GM19463 (cell line): ENCODE results near the gene ZNF121.
"Not testable (repeated sequence)": the region's sequence is repeated elsewhere in the genome, so short reads cannot be mapped to it uniquely, and the experiment has no call there.

Experiments
- ATAC-seq: cut with Tn5 transposase; IDR thresholded peaks from one replicate; pipeline ENCODE4 v1.9.1; 2021; ENCODE audit warnings: mild to moderate bottlenecking, moderate library complexity; ENCODE audit not compliant: unreplicated experiment

Gene ZNF121

DNA sequence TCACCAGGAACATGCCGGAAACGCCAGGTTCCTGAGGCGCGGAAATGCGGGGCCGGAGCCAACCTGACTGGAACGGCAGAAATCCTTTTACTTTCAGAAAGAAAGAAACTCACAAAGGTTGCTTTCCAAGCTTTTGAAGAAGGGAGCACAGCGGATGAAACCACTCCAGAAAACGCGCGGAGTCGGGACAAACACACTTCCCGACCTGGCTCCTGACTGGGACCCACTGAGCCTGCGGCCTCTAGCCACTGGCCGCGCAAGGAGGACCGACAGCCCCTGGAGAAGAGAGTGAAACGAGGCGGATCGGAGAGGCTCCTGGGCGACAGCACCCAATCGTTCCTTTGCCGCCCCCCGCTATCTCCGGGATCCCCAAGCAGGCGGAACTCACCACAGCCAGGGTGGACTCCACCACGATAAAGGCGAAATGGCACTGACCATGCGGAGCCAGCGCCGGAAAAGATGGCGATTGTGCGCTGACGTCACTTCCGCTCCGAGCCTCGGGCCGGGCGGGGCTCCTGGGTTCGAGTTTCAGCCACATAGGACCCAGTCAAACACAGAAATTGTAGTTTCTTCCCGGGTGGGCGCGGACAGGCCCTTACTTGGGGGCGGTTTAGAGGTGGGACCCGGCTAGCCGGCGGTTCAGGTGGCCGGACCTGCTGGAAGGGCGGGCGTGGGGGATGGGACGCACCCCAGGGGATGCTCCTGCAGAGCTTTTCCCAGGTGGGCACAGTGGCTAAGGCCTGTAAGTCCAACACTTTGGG lies at the start of gene ZNF121:
Gene ZNF121 (minus strand): TSS at position 432 of the 761 bp plus-strand sequence. CDS start 16,407 bp downstream, outside the sequence.
- peak; percentile 88 for ATAC-seq

DNA sequence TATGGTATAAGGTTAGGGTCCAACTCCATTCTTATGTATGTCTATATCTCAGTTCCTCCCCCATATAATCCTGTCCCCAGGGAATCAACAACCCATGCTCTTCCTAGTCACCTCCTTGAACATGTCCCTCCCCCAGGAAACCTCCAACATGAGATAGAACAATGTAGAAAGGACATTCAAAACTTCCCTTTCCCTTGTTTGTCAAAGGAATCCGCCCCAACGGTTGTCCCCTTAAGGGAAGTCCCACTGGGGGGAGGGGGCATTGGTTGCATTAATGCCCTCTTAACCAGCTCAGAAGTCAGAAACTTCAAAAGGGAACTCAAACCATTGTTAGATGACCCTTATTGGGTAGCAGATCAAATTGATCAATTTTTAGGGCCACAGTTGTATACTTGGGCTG lies 43.6 kb upstream of the ZNF121 start:
- ATAC-seq: no peak

DNA sequence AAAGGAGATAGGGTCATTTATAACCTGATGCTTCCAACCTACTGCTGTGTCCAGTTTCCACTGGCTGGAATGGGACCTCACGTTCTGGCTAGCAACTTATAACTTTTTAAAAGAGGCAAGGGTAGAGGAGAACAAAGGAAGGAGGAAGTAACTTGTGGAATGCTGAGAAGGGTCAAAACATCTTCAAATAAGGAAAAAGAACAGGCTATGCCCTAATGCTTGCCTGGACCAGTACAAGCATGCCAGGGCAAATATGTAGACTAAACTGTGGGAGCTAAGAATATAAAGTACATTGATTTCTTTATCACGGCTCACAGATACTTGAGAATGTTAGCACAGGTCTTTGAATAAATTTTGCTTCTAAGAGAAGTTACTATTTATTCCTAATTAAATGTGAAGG lies 38.2 kb upstream of the ZNF121 start:
- ATAC-seq: no peak

DNA sequence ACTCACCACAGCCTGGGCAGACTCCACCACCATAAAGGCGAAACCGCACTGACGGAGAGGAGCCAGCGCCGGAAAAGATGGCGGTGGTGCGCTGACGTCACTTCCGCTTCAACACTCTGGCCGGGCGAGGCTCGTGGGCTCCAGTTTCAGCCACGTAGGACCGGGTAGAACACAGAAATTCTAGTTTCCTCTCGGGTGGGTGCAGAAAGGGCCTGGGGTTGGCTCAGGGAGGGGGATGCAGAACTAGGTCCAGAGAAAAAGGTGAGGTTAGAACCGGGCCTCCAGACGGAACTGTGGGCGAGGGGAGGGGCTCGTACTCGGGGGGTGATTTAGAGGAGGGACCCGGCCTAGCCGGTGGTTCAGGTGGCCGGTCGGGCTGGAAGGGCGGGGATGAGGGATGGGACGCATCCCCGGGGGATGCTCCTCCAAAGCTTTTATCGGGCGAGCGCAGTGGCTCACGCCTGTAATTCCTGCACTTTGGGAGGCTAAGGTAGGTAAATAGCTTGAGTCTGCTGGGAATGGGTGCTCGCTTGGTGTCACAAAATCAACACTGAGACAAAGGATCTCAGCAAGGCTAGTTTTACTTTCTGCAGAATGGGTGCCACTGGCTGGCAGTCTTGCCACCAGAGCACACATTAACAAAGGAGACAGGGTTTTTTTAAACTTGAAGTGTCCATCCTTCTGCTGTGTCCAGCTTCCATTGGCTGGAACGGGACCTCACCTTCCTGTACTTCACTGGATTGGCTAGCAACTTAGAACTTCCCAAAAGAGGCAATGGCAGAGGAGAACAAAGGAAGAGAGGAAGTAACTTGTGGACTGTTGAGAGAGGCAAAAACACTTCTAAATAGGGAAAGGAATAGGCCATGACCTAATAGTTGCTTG lies 37.1 kb upstream of the ZNF121 start, which contains the start of gene ZNF561:
Gene ZNF561 (minus strand): TSS at position 77 of the 882 bp plus-strand sequence. CDS start 1,776 bp downstream, outside the sequence.
- ATAC-seq: peak; percentile 90

DNA sequence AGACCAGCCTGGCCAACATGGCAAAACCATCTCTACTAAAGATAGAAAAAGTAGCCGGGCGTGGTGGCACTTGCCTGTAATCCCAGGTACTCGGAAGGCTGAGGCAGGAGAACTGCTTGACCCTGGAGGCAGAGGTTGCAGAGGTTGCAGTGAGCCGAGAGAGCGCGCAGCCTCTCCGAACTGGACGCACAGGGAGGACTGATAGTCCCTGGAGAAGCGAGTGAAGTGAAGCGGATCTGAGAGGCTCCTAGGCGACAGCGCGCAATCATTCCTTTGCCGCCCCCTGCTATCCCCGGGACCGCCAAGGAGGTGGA lies 36.5 kb upstream of the ZNF121 start:
- no peak for ATAC-seq

DNA sequence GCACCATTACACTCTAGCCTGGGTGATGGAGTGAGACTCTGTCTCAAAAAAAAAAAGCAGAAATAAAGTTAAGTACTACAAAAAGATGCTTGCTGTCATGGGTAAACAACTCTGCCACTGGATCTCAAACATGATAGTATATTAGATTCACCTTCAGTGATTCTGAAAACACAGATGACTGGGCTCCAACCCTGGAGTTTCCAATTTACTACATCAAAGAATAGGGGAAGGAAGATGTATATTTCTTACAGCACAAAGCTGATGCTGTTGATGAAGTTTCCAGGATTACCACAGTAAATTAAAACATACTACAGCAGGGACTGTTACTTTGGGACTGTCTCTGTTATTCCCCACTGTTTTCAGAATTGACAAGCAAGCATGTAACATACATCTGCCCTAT lies 31.5 kb upstream of the ZNF121 start:
- no peak for ATAC-seq

DNA sequence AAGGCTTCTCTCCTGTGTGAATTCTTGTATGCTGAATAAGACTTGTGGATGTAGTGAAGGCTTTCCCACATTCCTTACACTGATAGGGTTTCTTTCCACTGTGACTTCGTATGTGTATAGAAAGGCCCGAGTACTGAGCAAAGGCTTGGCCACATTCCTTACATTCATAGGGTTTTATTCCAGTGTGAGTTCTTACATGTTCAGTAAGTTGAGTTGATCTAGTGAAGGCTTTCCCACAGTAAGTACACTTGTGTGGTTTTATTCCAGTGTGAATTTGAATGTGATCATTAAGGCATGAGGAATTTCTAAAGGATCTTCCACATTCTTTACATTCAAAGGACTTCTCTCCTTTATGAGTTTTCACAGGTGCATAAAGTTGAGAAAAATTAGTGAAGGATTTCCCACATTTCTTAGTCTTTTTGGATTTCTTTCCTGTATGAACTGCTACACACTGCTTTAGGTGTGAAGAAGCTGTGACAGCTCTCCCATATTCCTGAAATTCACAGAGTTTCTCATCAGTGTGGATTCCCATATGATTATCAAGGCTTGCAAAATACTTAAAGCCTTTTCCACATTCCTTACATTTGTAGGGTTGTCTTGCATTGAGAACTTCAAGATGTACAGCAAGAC lies 26.3 kb upstream of the ZNF121 start:
- ATAC-seq: no peak

DNA sequence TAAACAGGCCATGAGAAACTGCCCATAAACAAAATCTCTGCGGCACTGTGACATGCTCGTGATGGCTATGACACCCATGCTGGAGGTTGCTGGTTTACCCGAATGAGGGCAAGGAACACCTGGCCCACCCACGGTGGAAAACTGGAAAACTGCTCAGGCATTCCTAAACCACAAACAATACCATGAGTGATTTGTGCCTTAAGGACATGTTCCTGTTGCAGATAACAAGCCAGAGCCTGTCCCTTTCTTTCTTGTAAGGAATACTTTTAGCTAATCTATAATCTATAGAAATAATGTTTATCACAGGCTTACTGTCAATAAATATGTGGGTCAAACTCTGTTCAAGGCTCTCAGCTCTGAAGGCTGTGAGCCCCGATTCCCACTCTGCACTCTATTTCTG lies 24.6 kb upstream of the ZNF121 start:
- ATAC-seq: no peak

DNA sequence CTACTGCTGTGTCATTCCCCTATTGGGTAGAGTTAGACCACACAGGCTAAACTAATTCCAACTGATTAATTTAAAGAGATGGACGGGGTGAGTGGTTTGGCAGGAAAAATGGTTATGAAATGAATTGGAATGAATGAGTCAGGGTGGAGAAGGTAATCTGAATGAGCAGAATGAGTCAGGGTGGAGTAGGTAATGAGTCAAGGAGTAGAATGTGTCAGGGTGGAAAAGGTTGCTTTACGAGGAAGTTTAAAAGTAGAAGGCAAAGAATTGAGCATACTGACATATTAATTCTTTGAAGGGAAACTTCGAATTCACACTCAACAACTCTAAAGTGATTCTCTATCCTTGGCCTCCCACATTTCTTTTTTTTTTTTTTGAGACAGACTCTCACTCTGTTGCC lies 12.7 kb upstream of the ZNF121 start:
- ATAC-seq: no peak

DNA sequence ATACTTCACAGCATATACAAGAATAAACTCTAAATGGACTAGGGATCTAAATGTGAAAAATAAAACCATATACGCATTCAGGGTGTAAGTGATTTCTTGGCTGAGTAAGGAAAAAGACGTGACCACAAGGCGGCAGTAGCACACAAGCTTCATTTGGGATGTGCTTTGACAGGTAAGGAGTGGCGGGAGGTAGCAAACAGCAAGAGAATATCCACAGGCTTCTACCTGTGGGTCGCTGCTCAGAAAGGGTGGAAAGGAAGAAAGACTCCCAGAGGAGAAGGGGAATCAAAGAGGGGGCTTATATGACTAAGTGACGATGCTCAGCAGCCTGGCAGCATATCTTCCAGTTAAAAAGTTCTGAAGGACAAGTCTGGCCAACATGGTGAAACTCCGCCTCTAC lies 2.5 kb upstream of the ZNF121 start:
- ATAC-seq: no peak

DNA sequence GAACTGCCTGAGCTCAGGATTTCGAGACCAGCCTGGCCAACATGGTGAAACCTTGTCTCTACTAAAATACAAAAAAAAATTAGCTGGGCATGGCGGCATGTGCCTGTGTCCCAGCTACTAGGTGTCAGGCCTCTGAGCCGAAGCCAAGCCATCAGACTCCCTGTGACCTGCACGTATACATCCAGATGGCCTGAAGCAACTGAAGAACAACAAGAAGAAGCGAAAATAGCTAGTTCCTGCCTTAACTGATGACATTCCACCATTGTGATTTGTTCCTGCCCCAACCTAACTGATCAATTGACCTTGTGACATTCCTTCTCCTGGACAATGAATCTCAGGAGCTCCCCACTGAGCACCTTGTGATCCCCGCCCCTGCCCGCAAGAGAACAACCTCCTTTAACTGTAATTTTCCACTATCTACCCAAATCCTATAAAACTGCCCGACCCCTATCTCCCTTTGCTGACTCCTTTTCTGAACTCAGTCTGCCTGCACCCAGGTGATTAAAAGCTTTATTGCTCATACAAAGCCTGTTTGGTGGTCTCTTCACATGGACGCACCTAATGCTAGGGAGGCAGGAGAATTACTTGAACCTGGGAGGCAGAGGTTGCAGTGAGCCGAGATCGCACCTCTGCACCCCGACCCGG lies 2.1 kb downstream of the ZNF121 start:
- ATAC-seq: not testable (repeated sequence)

DNA sequence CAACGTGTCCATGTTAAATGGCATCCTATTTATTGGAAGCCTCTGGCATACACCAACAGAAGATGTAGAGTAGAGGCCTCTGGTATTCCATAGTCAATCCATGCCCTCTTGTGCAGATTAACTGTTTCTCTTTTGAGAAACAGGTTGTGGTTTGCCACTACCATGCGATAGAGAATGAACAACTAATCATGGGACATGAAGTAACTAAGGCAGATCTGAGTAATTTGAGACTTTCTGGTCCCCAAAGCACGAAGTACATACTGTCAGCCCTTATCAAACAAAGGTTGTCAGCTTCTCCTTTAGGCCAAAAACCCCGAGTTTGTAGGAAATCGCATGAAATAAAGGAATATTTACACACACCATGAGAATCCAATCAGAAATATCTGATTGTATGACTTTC lies 3.6 kb downstream of the ZNF121 start:
- ATAC-seq: no peak

DNA sequence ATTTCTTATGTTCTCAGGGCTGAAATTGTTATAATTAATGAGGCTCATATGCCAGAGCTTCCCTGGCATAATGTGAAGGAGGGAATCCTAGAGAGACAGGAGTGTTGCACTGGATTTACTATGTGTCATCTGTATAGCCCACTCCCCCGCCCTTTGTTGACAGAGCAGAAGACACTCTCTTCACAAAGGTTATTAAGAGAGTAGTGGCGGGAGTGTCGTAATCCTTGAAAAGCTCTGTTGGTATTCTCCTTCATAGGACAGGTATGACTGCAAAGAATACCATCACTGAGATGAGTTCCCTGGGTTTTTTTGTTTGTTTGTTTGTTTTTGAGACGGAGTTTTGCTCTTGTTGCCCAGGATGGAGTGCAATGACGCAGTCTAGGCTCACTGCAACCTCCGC lies 14.0 kb downstream of the ZNF121 start:
- no peak for ATAC-seq

DNA sequence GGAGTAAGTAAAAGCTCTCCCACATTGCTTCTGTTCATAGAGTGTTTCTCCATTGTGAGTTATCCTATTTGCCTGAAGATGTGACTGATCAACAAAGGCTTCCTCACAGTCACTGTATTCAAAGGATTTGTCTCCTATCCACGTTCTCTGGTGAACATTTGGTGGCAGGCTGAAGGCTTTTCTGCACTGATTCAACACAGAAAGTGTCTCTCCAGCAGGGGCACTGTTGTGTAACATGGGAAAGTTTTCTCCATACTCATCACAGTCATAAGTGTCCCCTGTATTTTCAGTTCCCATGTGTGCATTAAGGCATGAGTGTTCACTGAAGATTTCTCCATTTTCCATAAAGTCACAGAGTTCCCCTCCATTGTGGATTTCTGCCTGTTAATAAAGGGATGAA lies 17.6 kb downstream of the ZNF121 start:
- ATAC-seq: no peak

DNA sequence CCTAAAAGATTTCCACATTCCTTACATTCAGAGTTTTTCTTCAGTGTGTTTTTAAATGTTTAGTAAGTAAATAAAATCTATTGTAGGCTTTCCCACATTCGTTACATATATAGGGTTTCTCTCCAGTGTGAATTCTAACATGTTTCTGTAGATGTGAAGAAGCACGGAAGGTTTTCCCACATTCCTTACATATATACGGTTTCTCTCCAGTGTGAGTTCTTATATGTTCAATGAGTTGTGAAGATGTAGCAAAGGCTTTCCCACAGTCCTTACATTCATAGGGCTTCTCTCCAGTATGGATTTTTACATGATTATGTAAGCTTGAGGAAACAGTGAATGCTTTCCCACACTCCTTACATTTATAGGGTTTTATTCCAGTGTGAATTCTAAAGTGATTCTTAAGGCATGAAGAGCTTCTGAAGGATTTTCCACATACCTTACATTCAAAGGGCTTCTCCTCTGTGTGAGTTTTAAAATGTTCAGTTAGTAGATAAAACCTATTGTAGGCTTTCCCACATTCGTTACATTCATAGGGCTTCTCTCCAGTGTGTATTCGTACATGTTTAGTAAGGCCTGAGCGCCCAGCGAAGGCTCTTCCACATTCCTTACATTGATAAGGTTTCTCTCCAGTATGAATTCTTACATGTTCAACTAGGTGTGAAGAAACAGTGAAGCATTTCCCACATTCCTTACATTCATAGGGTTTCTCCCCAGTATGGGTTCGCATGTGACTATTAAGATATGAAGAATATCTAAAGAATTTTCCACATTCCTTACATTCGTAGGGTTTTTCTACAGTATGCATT lies 18.2 kb downstream of the ZNF121 start:
- no peak for ATAC-seq

DNA sequence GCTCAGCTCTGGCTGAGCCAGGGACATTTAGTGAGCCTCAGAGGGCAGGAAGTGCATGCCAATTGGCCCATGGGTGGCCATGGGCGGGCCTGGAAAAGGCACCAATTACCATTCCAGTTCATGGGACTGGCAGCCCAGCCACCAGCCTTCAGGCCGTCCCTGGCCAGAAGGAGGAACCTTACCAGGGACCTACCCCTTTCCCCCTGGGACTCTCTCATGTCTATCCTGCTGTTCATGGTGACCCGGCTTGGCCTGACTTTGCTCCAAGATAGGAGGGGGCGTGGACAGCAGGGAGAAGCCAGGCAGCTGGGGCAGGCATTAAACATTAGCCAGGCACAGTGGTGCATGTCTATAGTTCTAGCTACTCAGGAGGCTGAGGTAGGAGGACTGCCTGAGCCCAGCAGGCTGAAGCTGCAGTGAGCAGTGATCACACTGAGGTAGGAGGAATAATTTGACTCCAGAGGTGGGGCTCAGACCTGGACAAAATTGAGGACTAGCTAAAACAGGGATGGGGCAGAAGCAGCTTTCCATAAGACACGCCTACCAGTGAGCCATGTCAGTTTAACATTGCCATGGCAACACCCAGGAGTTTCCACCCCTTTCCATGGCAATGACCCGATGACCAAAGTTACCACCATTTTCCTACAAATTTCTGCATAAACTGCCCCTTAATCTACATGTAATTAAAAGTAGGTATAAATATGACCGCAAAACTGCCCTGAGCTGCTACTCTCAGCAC lies 31.6 kb downstream of the ZNF121 start:
- no peak for ATAC-seq

DNA sequence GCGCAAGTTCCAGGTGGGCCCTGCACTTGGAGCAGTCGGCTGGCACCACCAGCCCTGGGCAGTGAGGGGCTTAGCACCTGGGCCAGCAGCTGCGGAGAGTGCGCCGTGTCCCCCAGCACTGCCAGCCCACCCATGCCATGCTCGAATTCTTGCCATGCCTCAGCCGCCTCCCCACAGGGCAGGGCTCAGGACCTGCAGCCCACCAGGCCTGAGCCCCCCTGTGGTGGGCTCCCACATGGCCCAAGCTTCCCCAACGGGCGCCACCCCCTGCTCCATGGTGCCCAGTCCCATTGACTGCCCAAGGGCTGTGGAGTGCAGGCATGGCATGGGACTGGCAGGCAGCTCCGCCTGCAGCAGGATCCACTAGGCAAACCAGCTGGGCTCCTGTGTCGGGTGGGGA lies 36.4 kb downstream of the ZNF121 start:
- ATAC-seq: no peak

DNA sequence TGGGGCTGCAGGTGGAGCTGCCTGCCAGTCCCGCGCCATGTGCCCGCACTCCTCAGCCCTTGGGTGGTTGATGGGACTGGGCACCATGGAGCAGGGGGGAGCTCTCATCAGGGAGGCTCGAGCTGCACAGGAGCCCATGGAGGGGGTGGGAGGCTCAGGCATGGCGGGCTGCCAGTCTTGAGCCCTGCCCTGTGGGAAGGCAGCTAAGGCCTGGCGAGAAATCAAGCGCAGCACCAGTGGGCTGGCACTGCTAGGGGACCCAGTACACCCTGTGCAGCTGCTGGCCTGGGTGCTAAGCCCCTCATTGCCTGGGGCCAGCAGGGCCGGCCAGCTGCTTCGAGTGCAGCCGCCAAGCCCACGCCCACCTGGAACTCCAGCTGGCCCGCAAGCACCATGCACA lies 43.0 kb downstream of the ZNF121 start:
- ATAC-seq: not testable (repeated sequence)

DNA sequence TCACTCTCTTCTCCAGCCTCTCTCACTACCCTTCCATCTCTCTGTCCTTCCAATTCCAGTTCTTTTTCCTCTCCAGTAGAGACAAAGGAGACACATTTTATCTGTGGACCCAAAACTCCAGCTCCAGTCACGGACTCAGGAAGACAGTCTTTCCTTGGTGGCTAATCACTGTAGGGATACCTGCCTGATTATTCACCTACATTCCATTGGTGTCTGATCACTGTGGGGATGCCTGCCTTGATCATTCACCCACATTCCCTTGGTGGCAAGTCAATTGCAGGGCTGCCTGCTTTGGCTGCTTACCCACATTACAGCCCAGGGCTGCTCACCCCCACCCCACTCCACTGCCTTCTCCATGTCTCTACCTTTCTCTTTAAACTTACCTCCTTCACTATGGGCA lies 44.4 kb downstream of the ZNF121 start:
- ATAC-seq: not testable (repeated sequence)

DNA sequence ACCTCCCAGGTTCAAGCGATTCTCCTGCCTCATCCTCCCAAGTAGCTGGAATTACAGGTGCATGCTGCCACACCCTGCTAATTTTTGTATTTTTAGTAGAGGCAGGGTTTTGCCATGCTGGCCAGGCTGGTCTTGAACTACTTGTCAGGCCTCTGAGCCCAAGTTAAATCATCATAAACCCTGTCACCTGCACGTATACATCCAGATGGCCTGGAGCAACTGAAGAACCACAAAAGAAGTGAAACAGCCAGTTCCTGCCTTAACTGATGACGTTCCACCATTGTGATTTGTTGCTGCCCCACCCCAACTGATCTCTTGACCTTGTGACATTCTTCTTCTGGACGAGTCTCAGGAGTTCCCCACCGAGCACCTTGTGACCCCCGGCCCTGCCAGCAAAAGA lies 45.1 kb downstream of the ZNF121 start:
- ATAC-seq: not testable (repeated sequence)
